SK-N-MC (cell line): Measurements from ENCODE around the gene RDH5.

Experiments
- EZH2 ChIP-seq: fragments of 200-600 bp; sonication (generic); IDR thresholded peaks from one replicate; pipeline ENCODE4 v1.6.1; 2017; ENCODE audit warnings: antibody characterized with exemption
- FOXP2 ChIP-seq: optimal IDR thresholded peaks from 2 replicates; pipeline ENCODE3; 2011; ENCODE audit warnings: mild to moderate bottlenecking, moderate library complexity; ENCODE audit not compliant: insufficient read depth; ENCODE audit errors: extremely low read length, control extremely low read depth
- POLR2AphosphoS5 ChIP-seq: IDR thresholded peaks from 2 replicates; pipeline ENCODE4 v1.6.1; 2012; ENCODE audit warnings: mild to moderate bottlenecking, low read depth, low read length, borderline replicate concordance

GRCh38 chr12:55708695-55709233 lies 11.4 kb upstream of the RDH5 start:
- TF ChIP-seq POLR2AphosphoS5 (no peak), EZH2 (no peak), FOXP2 (no peak)
